GM04504 (cell line): ENCODE measurements around the gene UTP20.
"Not testable (repeated sequence)": the region's sequence is repeated elsewhere in the genome, so short reads cannot be mapped to it uniquely, and the experiment has no call there.

Experiments used
- DNase-seq: peaks from one replicate; pipeline ENCODE4 v3.0.0-alpha.2; 2012; ENCODE audit warnings: low read depth

UTP20 gene

GRCh38 chr12:101327051-101327450 lies 47.1 kb downstream of the UTP20 start:
- no peak for DNase-seq

GRCh38 chr12:101327546-101327945 lies 47.6 kb downstream of the UTP20 start:
- no peak for DNase-seq

- no peak for DNase-seq
These were observed 49.0 kb downstream of the UTP20 start for GRCh38 chr12:101328917-101329316.

GRCh38 chr12:101330631-101331030 lies 50.7 kb downstream of the UTP20 start:
- no peak for DNase-seq

- DNase-seq, result no peak
These were observed 56.5 kb downstream of the UTP20 start for GRCh38 chr12:101336437-101336836.

- no peak for DNase-seq
These were observed 58.2 kb downstream of the UTP20 start for GRCh38 chr12:101338087-101338486.

- DNase-seq, result no peak
These were observed 64.0 kb downstream of the UTP20 start for GRCh38 chr12:101343893-101344292.

GRCh38 chr12:101351682-101352081 lies 71.8 kb downstream of the UTP20 start:
- DNase-seq, result no peak

GRCh38 chr12:101356794-101357193 lies 76.9 kb downstream of the UTP20 start:
- DNase-seq, result no peak

GRCh38 chr12:101361455-101361854 lies 81.5 kb downstream of the UTP20 start:
- DNase-seq, result no peak

- no peak for DNase-seq
These were observed 88.1 kb downstream of the UTP20 start for GRCh38 chr12:101368016-101368415.

- DNase-seq, result no peak
These were observed 92.5 kb downstream of the UTP20 start for GRCh38 chr12:101372431-101372830.

GRCh38 chr12:101375573-101375972 lies 95.7 kb downstream of the UTP20 start:
- no peak for DNase-seq

GRCh38 chr12:101379149-101379548 lies 99.2 kb downstream of the UTP20 start:
- DNase-seq, result no peak

- DNase-seq, result not testable (repeated sequence)
These were observed 111.3 kb downstream of the UTP20 start for GRCh38 chr12:101391181-101391580.

GRCh38 chr12:101407049-101407435 lies 127.1 kb downstream of the UTP20 start:
- DNase-seq, result peak; percentile 10

GRCh38 chr12:101407436-101408345 lies 127.8 kb downstream of the UTP20 start, which contains the start of gene ARL1:
TSS of gene ARL1 (minus strand) at chr12:101407772. CDS start at chr12:101407645, 127 bp downstream.
- peak; percentile 77 for DNase-seq

- not testable (repeated sequence) for DNase-seq
These were observed 130.3 kb downstream of the UTP20 start for GRCh38 chr12:101410169-101410568.

- DNase-seq, result peak; percentile 19
These were observed 134.7 kb downstream of the UTP20 start for GRCh38 chr12:101414533-101415119.

GRCh38 chr12:101415228-101415627 lies 135.3 kb downstream of the UTP20 start:
- DNase-seq, result no peak

GRCh38 chr12:101422066-101422465 lies 142.2 kb downstream of the UTP20 start:
- not testable (repeated sequence) for DNase-seq

GRCh38 chr12:101424620-101425019 lies 144.7 kb downstream of the UTP20 start:
- DNase-seq, result no peak

GRCh38 chr12:101430456-101430855 lies 150.6 kb downstream of the UTP20 start:
- DNase-seq, result no peak
